DND-41 (cell line): Measurements from ENCODE around the gene ABCA7.

ENCODE experiments used
- ATAC-seq: fragments of 200-7000 bp; cut with Tn5 transposase; 3 replicates; pipeline ENCODE4 v1.9.1; 2021; ENCODE audit warnings: low read depth; ENCODE audit not compliant: insufficient read depth
- DNase-seq: peaks from one replicate; pipeline ENCODE4 v3.0.0-alpha.2; 2020
- H2AFZ ChIP-seq: 2 replicates; pipeline ENCODE4 v1.6.0; 2012; ENCODE audit warnings: low read depth, low read length
- H3K27ac ChIP-seq: 2 replicates; pipeline ENCODE4 v1.5.1; 2012; ENCODE audit warnings: low read length, inconsistent platforms
- H3K27me3 ChIP-seq: fragments of 200-600 bp; sonication (generic); 2 replicates; pipeline ENCODE4 v1.6.0; 2012; ENCODE audit warnings: low read length, mild to moderate bottlenecking, inconsistent platforms; ENCODE audit not compliant: insufficient read depth, poor library complexity
- H3K36me3 ChIP-seq: 2 replicates; pipeline ENCODE4 v1.5.1; 2012; ENCODE audit warnings: low read length, inconsistent platforms; ENCODE audit not compliant: insufficient read depth
- H3K4me1 ChIP-seq: 2 replicates; pipeline ENCODE4 v1.5.1; 2012; ENCODE audit warnings: mild to moderate bottlenecking, low read length; ENCODE audit not compliant: insufficient read depth
- H3K4me2 ChIP-seq: 2 replicates; pipeline ENCODE4 v1.6.0; 2012; ENCODE audit warnings: mild to moderate bottlenecking, moderate library complexity, low read length, inconsistent platforms; ENCODE audit not compliant: insufficient read depth
- H3K4me3 ChIP-seq, 2 experiments: fragments of 200-600 bp in 1 of 2; shearing (Covaris generic) in 1 of 2; 2 replicates each; pipeline ENCODE4 v1.5.1; 2012 to 2016; ENCODE audit warnings: inconsistent platforms in 2 of 2, low read length in 2 of 2, mild to moderate bottlenecking in 2 of 2, low read depth in 1 of 2, moderate library complexity in 1 of 2
- H3K79me2 ChIP-seq: 2 replicates; pipeline ENCODE4 v1.6.0; 2012; ENCODE audit warnings: low read length, inconsistent platforms; ENCODE audit not compliant: insufficient read depth
- H3K9ac ChIP-seq: 2 replicates; pipeline ENCODE4 v1.6.0; 2012; ENCODE audit warnings: low read depth, mild to moderate bottlenecking, inconsistent platforms, low read length, moderate library complexity
- H3K9me3 ChIP-seq: 2 replicates; pipeline ENCODE4 v1.5.1; 2012; ENCODE audit warnings: low read length, moderate library complexity, mild to moderate bottlenecking, inconsistent platforms; ENCODE audit not compliant: insufficient read depth, severe bottlenecking
- H4K20me1 ChIP-seq: 2 replicates; pipeline ENCODE4 v1.6.0; 2012; ENCODE audit warnings: low read length; ENCODE audit not compliant: insufficient read depth
- CTCF ChIP-seq: IDR thresholded peaks from 2 replicates; pipeline ENCODE4 v1.5.1; 2012; ENCODE audit warnings: borderline replicate concordance, low read length, moderate library complexity, mild to moderate bottlenecking; ENCODE audit not compliant: poor library complexity, severe bottlenecking; ENCODE audit errors: extremely low read depth
- EZH2 ChIP-seq: IDR thresholded peaks from 3 replicates; pipeline ENCODE4 v1.6.1; 2012; ENCODE audit warnings: borderline replicate concordance, low read depth, mild to moderate bottlenecking, moderate library complexity, low read length, inconsistent platforms; ENCODE audit not compliant: severe bottlenecking

Gene ABCA7

GRCh38 chr19:1079566-1080111 is 39.7 kb downstream of the ABCA7 start:
- H3K4me1 ChIP-seq, result peaks cover 32% of the 10 kb centered on the region
- no peak overlapping the region for H3K9ac ChIP-seq
- H3K79me2 ChIP-seq, result peaks cover 10% of the 10 kb centered on the region; the same call in 1 of the 2 replicates
- no peaks in the 10 kb centered on the region for H3K27me3 ChIP-seq
- H3K4me3 ChIP-seq, result no peak overlapping the region
- H3K27ac ChIP-seq, result no peak overlapping the region
- DNase-seq (no peak), ATAC-seq (no peak)
- H2AFZ ChIP-seq, result no peak overlapping the region
- no peak for TF ChIP-seq CTCF
- no peak for TF ChIP-seq EZH2
- no peak overlapping the region for H3K4me2 ChIP-seq
- peaks cover 78% of the 10 kb centered on the region for H3K36me3 ChIP-seq
- H3K9me3 ChIP-seq, result no peaks in the 10 kb centered on the region
- H4K20me1 ChIP-seq, result peaks cover 20% of the 10 kb centered on the region

GRCh38 chr19:1080360-1081161 is 40.7 kb downstream of the ABCA7 start:
- Histone ChIP-seq H2AFZ (no peak overlapping the region), H3K4me2 (no peak overlapping the region), H3K4me3 (no peak overlapping the region), H3K4me1 (peaks cover 24% of the 10 kb centered on the region), H4K20me1 (peaks cover 24% of the 10 kb centered on the region), H3K79me2 (peaks cover 7% of the 10 kb centered on the region; the same call in 1 of the 2 replicates), H3K27me3 (no peaks in the 10 kb centered on the region), H3K36me3 (peaks cover 79% of the 10 kb centered on the region), H3K9me3 (no peaks in the 10 kb centered on the region), H3K9ac (no peak overlapping the region), H3K27ac (no peak overlapping the region)
- TF ChIP-seq EZH2 (no peak), CTCF (no peak)
- no peak for DNase-seq
- no peak for ATAC-seq

GRCh38 chr19:1081301-1082164 is 41.6 kb downstream of the ABCA7 start:
- H3K9ac ChIP-seq, result no peak overlapping the region
- no peak overlapping the region for H2AFZ ChIP-seq
- ATAC-seq (no peak), DNase-seq (no peak)
- H4K20me1 ChIP-seq, result peaks cover 27% of the 10 kb centered on the region
- H3K36me3 ChIP-seq, result peaks cover 82% of the 10 kb centered on the region
- H3K4me1 ChIP-seq, result peaks cover 14% of the 10 kb centered on the region
- H3K27me3 ChIP-seq, result no peaks in the 10 kb centered on the region
- H3K79me2 ChIP-seq, result 0 out of 2 replicates have a peak, but pooled peaks cover 4% of the 10 kb centered on the region
- TF ChIP-seq EZH2 (no peak), CTCF (no peak)
- no peak overlapping the region for H3K4me3 ChIP-seq
- no peak overlapping the region for H3K27ac ChIP-seq
- H3K9me3 ChIP-seq, result no peaks in the 10 kb centered on the region
- H3K4me2 ChIP-seq, result no peak overlapping the region
